GM12878 (cell line): ENCODE results near the gene WNK2. TPM values are rescaled to one million over a fixed set of nuclear protein-coding genes. Genes with fewer than 3 reads are reported as not detected.
A peak's percentile ranks its signal among the peaks of the same experiment; 100 is the strongest.

Source experiments
- BACH1 ChIP-seq: fragments of 450-650 bp; IDR thresholded peaks from 2 replicates; pipeline ENCODE4 v1.6.1; 2017; ENCODE audit warnings: mild to moderate bottlenecking, borderline replicate concordance
- BHLHE40 ChIP-seq, 2 experiments: fragments of 450-650 bp in 1 of 2; IDR thresholded peaks; 2 replicates each; pipeline ENCODE4 v1.6.1; 2011 to 2017; ENCODE audit warnings: low read depth in 2 of 2, borderline replicate concordance in 1 of 2, improper control_type of control experiment in 1 of 2, low read length in 1 of 2, mild to moderate bottlenecking in 1 of 2
- CHD1 ChIP-seq: IDR thresholded peaks from 2 replicates; pipeline ENCODE4 v1.6.1; 2012; ENCODE audit warnings: low read depth, low read length, improper control_type of control experiment
- EED ChIP-seq: sonication (generic); IDR thresholded peaks from 2 replicates; pipeline ENCODE4 v1.6.1; 2016; ENCODE audit warnings: antibody characterized with exemption, low read depth
- EP300 ChIP-seq, 2 experiments: fragments of 150-350 bp in 1 of 2; IDR thresholded peaks; 2 replicates each; pipeline ENCODE4 v1.6.1; 2011 to 2012; ENCODE audit warnings: low read depth in 2 of 2, low read length in 2 of 2, borderline replicate concordance in 1 of 2, improper control_type of control experiment in 1 of 2, inconsistent platforms in 1 of 2; ENCODE audit not compliant: control insufficient read depth in 1 of 2
- IKZF1 ChIP-seq: fragments of 450-650 bp; conservative IDR thresholded peaks from 2 replicates; pipeline ENCODE4 v1.6.1; 2017; ENCODE audit warnings: antibody characterized with exemption, mild to moderate bottlenecking
- JUND ChIP-seq: IDR thresholded peaks from 2 replicates; pipeline ENCODE4 v1.6.1; 2012; ENCODE audit warnings: low read depth, mild to moderate bottlenecking, low read length, improper control_type of control experiment, moderate library complexity
- LARP7 ChIP-seq: fragments of 450-650 bp; IDR thresholded peaks from 2 replicates; pipeline ENCODE4 v1.6.1; 2017; ENCODE audit warnings: mild to moderate bottlenecking
- MTA2 ChIP-seq: fragments of 450-650 bp; IDR thresholded peaks from 2 replicates; pipeline ENCODE4 v1.6.1; 2016; ENCODE audit warnings: low read depth, mild to moderate bottlenecking, moderate library complexity
- NR2C1 ChIP-seq: fragments of 450-650 bp; IDR thresholded peaks from 2 replicates; pipeline ENCODE4 v1.6.1; 2017; ENCODE audit warnings: antibody characterized with exemption, mild to moderate bottlenecking, moderate library complexity
- NRF1 ChIP-seq: conservative IDR thresholded peaks from 2 replicates; pipeline ENCODE4 v1.6.1; 2011; ENCODE audit warnings: mild to moderate bottlenecking, low read depth, low read length, improper control_type of control experiment
- PAX5 ChIP-seq: IDR thresholded peaks from 2 replicates; pipeline ENCODE4 v1.6.1; 2011; ENCODE audit warnings: low read depth, low read length, borderline replicate concordance
- PAX8 ChIP-seq: fragments of 450-650 bp; IDR thresholded peaks from 2 replicates; pipeline ENCODE4 v1.6.1; 2017; ENCODE audit warnings: mild to moderate bottlenecking, moderate library complexity
- SIN3A ChIP-seq: IDR thresholded peaks from 2 replicates; pipeline ENCODE4 v1.6.1; 2012; ENCODE audit warnings: low read depth, low read length, improper control_type of control experiment
- SMAD5 ChIP-seq: IDR thresholded peaks from 2 replicates; pipeline ENCODE4 v1.6.1; 2016; ENCODE audit warnings: antibody characterized with exemption, low read depth
- SMC3 ChIP-seq: IDR thresholded peaks from 2 replicates; pipeline ENCODE4 v1.6.1; 2011; ENCODE audit warnings: low read length, improper control_type of control experiment, borderline replicate concordance
- SREBF1 ChIP-seq: IDR thresholded peaks from 2 replicates; pipeline ENCODE4 v1.6.1; 2012; ENCODE audit warnings: mild to moderate bottlenecking, low read length
- SRF ChIP-seq, 2 experiments: IDR thresholded peaks; 2 replicates each; pipeline ENCODE4 v1.6.1; 2011; ENCODE audit warnings: low read depth in 2 of 2, low read length in 2 of 2, mild to moderate bottlenecking in 1 of 2, moderate library complexity in 1 of 2
- TARDBP ChIP-seq: IDR thresholded peaks from 2 replicates; pipeline ENCODE4 v1.6.1; 2016; ENCODE audit warnings: borderline replicate concordance
- TCF3 ChIP-seq: IDR thresholded peaks from 2 replicates; pipeline ENCODE4 v1.6.1; 2012; ENCODE audit warnings: low read depth, mild to moderate bottlenecking, low read length, borderline replicate concordance; ENCODE audit not compliant: insufficient read depth
- WRNIP1 ChIP-seq: IDR thresholded peaks from 2 replicates; pipeline ENCODE4 v1.6.1; 2011; ENCODE audit warnings: low read depth, low read length, improper control_type of control experiment, borderline replicate concordance
- ZNF207 ChIP-seq: fragments of 450-650 bp; IDR thresholded peaks from 2 replicates; pipeline ENCODE4 v1.6.1; 2014; ENCODE audit warnings: antibody characterized with exemption, mild to moderate bottlenecking, borderline replicate concordance
- ZZZ3 ChIP-seq: IDR thresholded peaks from 2 replicates; pipeline ENCODE4 v1.6.1; 2011; ENCODE audit warnings: low read depth; ENCODE audit not compliant: control insufficient read depth, insufficient read length
- polyA plus RNA-seq, 11 experiments: library from polyadenylated mRNA; depleted of rRNA in 4 of 11; unstranded in 6 of 11; stranded (reverse) in 5 of 11; fragments of >200 nt; fragmentation: Nextera tagmentation in 4 of 11; fragmentation: Illumina TruSeq in 1 of 11; extraction: Ambion mirVana in 4 of 11; extraction: Trizol in 1 of 11; gene quantifications; 1 replicate in 1 of 11; 2 replicates in 10 of 11; pipeline versions ENCODE4 v1.2.1 to v1.2.3, GENCODE V29; 2011 to 2016; ENCODE audit warnings: inconsistent platforms in 2 of 11, missing spikeins in 2 of 11, low read depth in 1 of 11
- total RNA-seq, 4 experiments: library from RNA; depleted of rRNA in 3 of 4; stranded (reverse); fragments of >200 nt in 3 of 4; fragmentation: Illumina TruSeq in 1 of 4; extraction: Trizol in 1 of 4; gene quantifications; 2 replicates each; pipeline versions ENCODE4 v1.2.1 to v1.2.3, GENCODE V29; 2013 to 2021
- TF ChIP-seq, protein P1 (sequence below): IDR thresholded peaks from 2 replicates; pipeline ENCODE4 v1.6.1; 2011; ENCODE audit warnings: mild to moderate bottlenecking, low read depth, low read length, moderate library complexity; ENCODE audit not compliant: insufficient replicate concordance
- TF ChIP-seq, protein P2 (sequence below): fragments of 450-650 bp; conservative IDR thresholded peaks from 2 replicates; pipeline ENCODE4 v1.6.1; 2017; ENCODE audit warnings: mild to moderate bottlenecking, moderate library complexity
- TF ChIP-seq, protein P3 (sequence below): fragments of 450-650 bp; IDR thresholded peaks from 2 replicates; pipeline ENCODE4 v1.6.1; 2017; ENCODE audit warnings: borderline replicate concordance

Gene WNK2
- total and polyA plus RNA-seq, 10 of the 15 experiments (the other 5 are each of a cell fraction or from before 2014, with no cell fraction given), result 0.15 TPM; not detected in 9

GRCh38 chr9:93159601-93160471 is 24.1 kb upstream of the WNK2 start (continued):
- TF ChIP-seq EED, result no peak
- TF ChIP-seq, protein P1, sequence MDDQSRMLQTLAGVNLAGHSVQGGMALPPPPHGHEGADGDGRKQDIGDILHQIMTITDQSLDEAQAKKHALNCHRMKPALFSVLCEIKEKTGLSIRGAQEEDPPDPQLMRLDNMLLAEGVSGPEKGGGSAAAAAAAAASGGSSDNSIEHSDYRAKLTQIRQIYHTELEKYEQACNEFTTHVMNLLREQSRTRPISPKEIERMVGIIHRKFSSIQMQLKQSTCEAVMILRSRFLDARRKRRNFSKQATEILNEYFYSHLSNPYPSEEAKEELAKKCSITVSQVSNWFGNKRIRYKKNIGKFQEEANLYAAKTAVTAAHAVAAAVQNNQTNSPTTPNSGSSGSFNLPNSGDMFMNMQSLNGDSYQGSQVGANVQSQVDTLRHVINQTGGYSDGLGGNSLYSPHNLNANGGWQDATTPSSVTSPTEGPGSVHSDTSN, result no peak
- TF ChIP-seq, protein P2, sequence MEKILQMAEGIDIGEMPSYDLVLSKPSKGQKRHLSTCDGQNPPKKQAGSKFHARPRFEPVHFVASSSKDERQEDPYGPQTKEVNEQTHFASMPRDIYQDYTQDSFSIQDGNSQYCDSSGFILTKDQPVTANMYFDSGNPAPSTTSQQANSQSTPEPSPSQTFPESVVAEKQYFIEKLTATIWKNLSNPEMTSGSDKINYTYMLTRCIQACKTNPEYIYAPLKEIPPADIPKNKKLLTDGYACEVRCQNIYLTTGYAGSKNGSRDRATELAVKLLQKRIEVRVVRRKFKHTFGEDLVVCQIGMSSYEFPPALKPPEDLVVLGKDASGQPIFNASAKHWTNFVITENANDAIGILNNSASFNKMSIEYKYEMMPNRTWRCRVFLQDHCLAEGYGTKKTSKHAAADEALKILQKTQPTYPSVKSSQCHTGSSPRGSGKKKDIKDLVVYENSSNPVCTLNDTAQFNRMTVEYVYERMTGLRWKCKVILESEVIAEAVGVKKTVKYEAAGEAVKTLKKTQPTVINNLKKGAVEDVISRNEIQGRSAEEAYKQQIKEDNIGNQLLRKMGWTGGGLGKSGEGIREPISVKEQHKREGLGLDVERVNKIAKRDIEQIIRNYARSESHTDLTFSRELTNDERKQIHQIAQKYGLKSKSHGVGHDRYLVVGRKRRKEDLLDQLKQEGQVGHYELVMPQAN, result no peak
- TF ChIP-seq EP300 (IDR thresholded peaks at IDR 0.05; ENCODE audit: borderline replicate concordance in 1 of 2, control insufficient read depth in 1 of 2, low read depth in 2 of 2, low read length in 2 of 2), result no peak
- TF ChIP-seq TCF3, result 0 out of 2 replicates have a peak, but pooled peaks have one; percentile 65
- TF ChIP-seq, protein P3, sequence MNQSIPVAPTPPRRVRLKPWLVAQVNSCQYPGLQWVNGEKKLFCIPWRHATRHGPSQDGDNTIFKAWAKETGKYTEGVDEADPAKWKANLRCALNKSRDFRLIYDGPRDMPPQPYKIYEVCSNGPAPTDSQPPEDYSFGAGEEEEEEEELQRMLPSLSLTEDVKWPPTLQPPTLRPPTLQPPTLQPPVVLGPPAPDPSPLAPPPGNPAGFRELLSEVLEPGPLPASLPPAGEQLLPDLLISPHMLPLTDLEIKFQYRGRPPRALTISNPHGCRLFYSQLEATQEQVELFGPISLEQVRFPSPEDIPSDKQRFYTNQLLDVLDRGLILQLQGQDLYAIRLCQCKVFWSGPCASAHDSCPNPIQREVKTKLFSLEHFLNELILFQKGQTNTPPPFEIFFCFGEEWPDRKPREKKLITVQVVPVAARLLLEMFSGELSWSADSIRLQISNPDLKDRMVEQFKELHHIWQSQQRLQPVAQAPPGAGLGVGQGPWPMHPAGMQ, result no peak
- no peak for TF ChIP-seq PAX8
- no peak for TF ChIP-seq NRF1
- TF ChIP-seq SMC3, result peak; percentile 90
- no peak for TF ChIP-seq SIN3A
- TF ChIP-seq IKZF1, result no peak
- no peak for TF ChIP-seq WRNIP1
- TF ChIP-seq PAX5, result no peak
- TF ChIP-seq BHLHE40 (IDR thresholded peaks at IDR 0.05; ENCODE audit: borderline replicate concordance in 1 of 2, low read depth in 2 of 2, low read length in 1 of 2), result no peak; a peak in 1 of 4 replicates
- no peak for TF ChIP-seq LARP7
- no peak for TF ChIP-seq NR2C1
- no peak for TF ChIP-seq SRF (IDR thresholded peaks at IDR 0.05; ENCODE audit: low read depth in 2 of 2, low read length in 2 of 2)
- TF ChIP-seq SREBF1, result no peak
- TF ChIP-seq SMAD5, result no peak
- no peak for TF ChIP-seq TARDBP
- no peak for TF ChIP-seq JUND
- TF ChIP-seq CHD1, result no peak
- no peak for TF ChIP-seq MTA2
- no peak for TF ChIP-seq ZNF207
- TF ChIP-seq ZZZ3, result no peak
- TF ChIP-seq BACH1, result no peak
